Erythroblast (primary cell): ENCODE measurements around the gene ATXN7L3B.

Experiments
- GATA1 ChIP-seq: IDR thresholded peaks from 2 replicates; pipeline ENCODE4 v1.6.1; 2011; ENCODE audit warnings: low read depth, mild to moderate bottlenecking, control low read depth, low read length, moderate library complexity
- POLR2A ChIP-seq: IDR thresholded peaks from 2 replicates; pipeline ENCODE4 v1.6.1; 2011; ENCODE audit warnings: mild to moderate bottlenecking, low read length

DNA sequence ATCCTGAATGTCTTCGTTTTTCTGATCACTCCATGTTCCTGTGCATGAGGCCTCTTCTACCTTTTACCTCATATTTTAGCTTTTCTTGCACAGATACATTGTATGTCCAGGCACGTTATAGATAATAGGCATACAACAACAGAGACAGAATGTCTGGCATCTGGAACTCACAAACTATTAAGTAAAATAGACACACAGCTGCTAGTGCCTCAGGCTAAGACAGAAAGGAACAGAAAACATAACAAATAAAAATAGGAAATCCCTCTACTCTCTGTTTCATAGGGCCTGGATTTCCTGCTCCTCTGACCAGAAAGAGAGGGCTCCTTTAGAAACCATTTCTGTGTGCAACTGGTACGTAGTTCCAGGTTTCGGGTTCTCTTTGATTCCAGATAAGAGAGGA is 48.6 kb downstream of the ATXN7L3B start:
- no peak for TF ChIP-seq POLR2A
- TF ChIP-seq GATA1: no peak
